GM23248 (cell line): ENCODE data around the gene RAI14. TPM values are rescaled to one million over a fixed set of nuclear protein-coding genes. Genes with fewer than 3 reads are reported as not detected.
"Not testable (repeated sequence)": the region's sequence is repeated elsewhere in the genome, so short reads cannot be mapped to it uniquely, and the experiment has no call there.

Experiments
- DNase-seq: peaks from one replicate; pipeline ENCODE4 v3.0.0-alpha.2; 2015
- H2AFZ ChIP-seq: fragments of 200-600 bp; sonication (generic); 2 replicates; pipeline ENCODE4 v1.6.1; 2016; ENCODE audit warnings: antibody characterized with exemption
- H3F3A ChIP-seq: fragments of 200-600 bp; sonication (generic); 2 replicates; pipeline ENCODE4 v1.6.1; 2016; ENCODE audit warnings: mild to moderate bottlenecking, antibody characterized with exemption, mixed run types; ENCODE audit not compliant: insufficient read depth
- H3K27ac ChIP-seq: fragments of 200-600 bp; sonication (generic); 2 replicates; pipeline ENCODE4 v1.5.1; 2016; ENCODE audit warnings: mild to moderate bottlenecking
- H3K27me3 ChIP-seq: fragments of 200-600 bp; sonication (generic); replicated peaks from 2 replicates; pipeline ENCODE4 v1.6.1; 2016; ENCODE audit warnings: mild to moderate bottlenecking; ENCODE audit not compliant: insufficient read depth
- H3K36me3 ChIP-seq: fragments of 200-600 bp; sonication (generic); 2 replicates; pipeline ENCODE4 v1.6.1; 2016; ENCODE audit warnings: low read depth, mild to moderate bottlenecking
- H3K4me1 ChIP-seq: fragments of 200-600 bp; sonication (generic); 2 replicates; pipeline ENCODE4 v1.6.1; 2016; ENCODE audit warnings: mild to moderate bottlenecking; ENCODE audit not compliant: insufficient read depth
- H3K4me2 ChIP-seq: fragments of 200-600 bp; sonication (generic); one replicate; pipeline ENCODE4 v1.6.1; 2016; ENCODE audit warnings: mild to moderate bottlenecking; ENCODE audit not compliant: unreplicated experiment
- H3K4me3 ChIP-seq: fragments of 200-600 bp; sonication (generic); 2 replicates; pipeline ENCODE4 v1.5.1; 2016; ENCODE audit warnings: mild to moderate bottlenecking
- H3K79me2 ChIP-seq: fragments of 200-600 bp; sonication (generic); 2 replicates; pipeline ENCODE4 v1.6.1; 2016; ENCODE audit warnings: mild to moderate bottlenecking; ENCODE audit not compliant: insufficient read depth
- H3K9ac ChIP-seq: fragments of 200-600 bp; sonication (generic); 2 replicates; pipeline ENCODE4 v1.6.1; 2016; ENCODE audit warnings: mild to moderate bottlenecking
- H3K9me2 ChIP-seq: fragments of 200-600 bp; sonication (generic); 2 replicates; pipeline ENCODE4 v1.6.1; 2016; ENCODE audit warnings: mixed run types, mild to moderate bottlenecking, moderate library complexity; ENCODE audit not compliant: insufficient read depth
- H3K9me3 ChIP-seq: fragments of 200-600 bp; sonication (generic); one replicate; pipeline ENCODE4 v1.6.1; 2017; ENCODE audit warnings: low read depth
- H4K20me1 ChIP-seq: fragments of 200-600 bp; sonication (generic); 2 replicates; pipeline ENCODE4 v1.6.0; 2016; ENCODE audit not compliant: insufficient read depth
- EZH2 ChIP-seq: fragments of 200-600 bp; sonication (generic); IDR thresholded peaks from 2 replicates; pipeline ENCODE4 v1.6.1; 2018; ENCODE audit warnings: antibody characterized with exemption, mild to moderate bottlenecking; ENCODE audit not compliant: insufficient read depth, poor library complexity, severe bottlenecking
- EZH2phosphoT487 ChIP-seq: fragments of 200-600 bp; sonication (generic); IDR thresholded peaks from 2 replicates; pipeline ENCODE4 v1.6.1; 2018; ENCODE audit warnings: antibody characterized with exemption, moderate library complexity, mild to moderate bottlenecking, low read depth; ENCODE audit not compliant: insufficient read depth
- WGBS, 2 experiments: methylation state at CpG; one replicate each; pipeline ENCODE4 v1.1.6; 2015 to 2017; ENCODE audit warnings: low lambda C conversion rate in 2 of 2, low coverage in 1 of 2; ENCODE audit errors: missing lambda C conversion rate in 2 of 2; 5-methylcytosine and 5-hydroxymethylcytosine counted together
- in situ Hi-C: fragments of 300-500 bp; cut with MboI; formaldehyde crosslinking; loops from 2 replicates; pipeline ENCODE4 v1.15.0; 2020
- polyA plus RNA-seq: library from polyadenylated mRNA; unstranded; fragments of >200 nt; fragmentation: Nextera tagmentation; extraction: Ambion mirVana; gene quantifications from 2 replicates; pipeline ENCODE4 v1.2.1, GENCODE V29; 2016
- total RNA-seq: library from RNA; depleted of rRNA; stranded (reverse); fragments of >200 nt; shearing (Covaris generic); gene quantifications from 2 replicates; pipeline ENCODE4 v1.2.3, GENCODE V29; 2014

Gene RAI14
- total and polyA plus RNA-seq, 2 experiments from 2014 or later = 116 to 124 TPM

DNA sequence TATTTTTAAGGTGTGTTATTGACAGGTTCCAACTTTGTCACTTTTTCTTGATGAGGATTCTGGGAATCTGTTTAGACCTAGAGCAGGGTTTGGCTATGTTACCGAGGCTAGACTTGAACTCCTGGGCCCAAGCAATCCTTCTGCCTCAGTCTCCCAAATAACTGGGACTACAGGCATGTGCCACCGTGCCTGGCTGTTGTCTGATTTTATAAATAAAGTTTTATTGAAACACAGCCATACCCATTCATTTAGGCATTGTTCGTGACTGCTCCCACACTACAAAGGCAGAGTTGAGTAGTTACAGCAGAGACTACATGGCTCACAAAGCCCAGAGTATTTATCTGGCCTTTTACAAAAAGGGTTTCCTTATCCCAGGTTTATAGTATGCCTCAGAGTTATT is 102.4 kb downstream of the RAI14 start:
- Histone ChIP-seq H3K4me2 (no peak overlapping the region), H3K36me3 (peaks cover 33% of the 10 kb centered on the region), H3K9me3 (no peaks in the 10 kb centered on the region), H3K27me3 (no peaks in the 10 kb centered on the region), H3K9me2 (no peaks in the 10 kb centered on the region), H4K20me1 (no peaks in the 10 kb centered on the region), H3K4me3 (no peak overlapping the region), H2AFZ (no peak overlapping the region), H3K79me2 (peaks cover 93% of the 10 kb centered on the region), H3K9ac (no peak overlapping the region), H3F3A (peaks cover 33% of the 10 kb centered on the region), H3K4me1 (peaks cover 19% of the 10 kb centered on the region), H3K27ac (no peak overlapping the region)
- in situ Hi-C loops = no loop called here
- WGBS, 2 experiments = 96 to 100% methylated on average over 3 of the region's 3 CpGs
- TF ChIP-seq EZH2 (no peak), EZH2phosphoT487 (no peak)
- no peak for DNase-seq

DNA sequence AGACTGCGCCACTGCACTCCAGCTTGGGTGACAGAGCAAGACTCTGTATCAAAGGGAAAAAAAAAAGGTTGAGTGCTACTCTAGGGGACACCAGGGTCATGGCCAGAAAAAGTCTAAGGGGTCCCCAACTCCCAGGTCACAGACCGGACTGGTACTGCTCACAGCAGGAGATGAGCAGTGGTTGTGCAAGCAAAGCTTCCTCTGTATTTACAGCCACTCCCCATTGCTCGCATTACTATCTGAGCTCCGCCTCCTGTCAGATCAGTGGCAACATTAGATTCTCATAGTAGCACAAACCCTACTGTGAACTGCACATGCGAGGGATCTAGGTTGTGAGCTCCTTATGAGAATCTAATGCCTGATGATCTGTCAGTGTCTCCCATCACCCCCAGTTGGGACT is 103.1 kb downstream of the RAI14 start:
- H3K27me3 ChIP-seq, in situ Hi-C loops, H2AFZ ChIP-seq, H3K27ac ChIP-seq, H3K4me2 ChIP-seq, H3K9ac ChIP-seq, H3K9me2 ChIP-seq, H3K4me3 ChIP-seq, H3K9me3 ChIP-seq, DNase-seq, H4K20me1 ChIP-seq: not testable (repeated sequence)
- peaks cover 33% of the 10 kb centered on the region for H3K36me3 ChIP-seq
- 91 to 96% methylated on average over 5 of the region's 5 CpGs for WGBS, 2 experiments
- peaks cover 21% of the 10 kb centered on the region for H3K4me1 ChIP-seq
- peaks cover 93% of the 10 kb centered on the region for H3K79me2 ChIP-seq
- H3F3A ChIP-seq = peaks cover 40% of the 10 kb centered on the region

DNA sequence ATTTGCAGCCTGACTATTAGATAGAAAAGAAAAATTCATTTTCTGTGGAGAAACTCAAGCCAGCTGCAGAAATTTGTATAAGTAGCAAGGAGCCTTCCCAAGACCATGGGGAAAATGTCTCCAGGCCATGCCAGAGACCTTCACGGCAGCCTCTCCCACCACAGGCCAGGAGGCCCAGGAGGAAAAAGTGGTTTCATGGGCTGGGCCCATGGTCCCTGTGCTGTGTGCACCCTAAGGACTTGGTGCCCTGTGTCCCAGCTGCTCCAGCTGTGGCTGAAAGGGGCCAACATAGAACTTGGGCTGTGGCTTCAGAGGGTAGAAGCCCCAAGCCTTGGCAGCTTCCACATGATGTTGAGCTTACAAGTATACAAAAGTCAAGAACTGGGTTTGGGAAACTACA is 109.5 kb downstream of the RAI14 start:
- H2AFZ ChIP-seq = no peak overlapping the region
- H3K9me3 ChIP-seq = no peaks in the 10 kb centered on the region
- DNase-seq = no peak
- H3K9ac ChIP-seq = no peak overlapping the region
- no peaks in the 10 kb centered on the region for H3K9me2 ChIP-seq
- H3K4me1 ChIP-seq = peaks cover 21% of the 10 kb centered on the region
- H3F3A ChIP-seq = peaks cover 45% of the 10 kb centered on the region
- WGBS, 2 experiments = 95 to 100% methylated on average over 1 of the region's 1 CpG
- peaks cover 22% of the 10 kb centered on the region for H3K36me3 ChIP-seq
- peaks cover 90% of the 10 kb centered on the region for H3K79me2 ChIP-seq
- H3K27me3 ChIP-seq = no peaks in the 10 kb centered on the region
- H3K4me3 ChIP-seq = no peak overlapping the region
- H3K4me2 ChIP-seq = no peak overlapping the region
- no peaks in the 10 kb centered on the region for H4K20me1 ChIP-seq
- TF ChIP-seq EZH2phosphoT487 (no peak), EZH2 (no peak)
- H3K27ac ChIP-seq = no peak overlapping the region
- in situ Hi-C loops = no loop called here

DNA sequence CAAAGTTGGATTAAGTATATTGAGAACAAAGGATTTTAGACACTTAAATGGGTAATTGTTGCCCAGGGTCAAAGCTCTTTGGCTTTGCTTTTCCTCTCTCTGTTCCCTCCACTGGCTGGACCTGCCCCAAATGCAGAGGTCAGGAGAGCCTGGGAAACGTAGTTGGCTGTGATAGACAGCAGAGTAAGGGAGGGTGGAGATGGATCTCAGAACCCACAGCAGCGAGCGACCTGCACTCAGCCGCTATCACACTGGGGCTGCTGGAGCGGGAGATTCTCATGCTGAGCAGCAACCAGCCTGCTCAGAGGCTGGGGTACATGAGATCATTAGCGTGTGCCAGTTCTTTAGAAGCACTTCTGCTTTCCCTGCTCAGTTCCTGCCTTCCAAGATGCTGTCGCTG is 111.1 kb downstream of the RAI14 start:
- no peaks in the 10 kb centered on the region for H3K9me3 ChIP-seq
- peaks cover 15% of the 10 kb centered on the region for H3K4me1 ChIP-seq
- in situ Hi-C loops = no loop called here
- H4K20me1 ChIP-seq = no peaks in the 10 kb centered on the region
- H3K9me2 ChIP-seq = no peaks in the 10 kb centered on the region
- no peak for DNase-seq
- H3K36me3 ChIP-seq = peaks cover 9% of the 10 kb centered on the region; the same call in 1 of the 2 replicates
- 96 to 98% methylated on average over 6 to 7 of the region's 7 CpGs for WGBS, 2 experiments
- no peak overlapping the region for H3K4me2 ChIP-seq
- TF ChIP-seq EZH2 (no peak), EZH2phosphoT487 (no peak)
- no peak overlapping the region for H2AFZ ChIP-seq
- H3K4me3 ChIP-seq = no peak overlapping the region
- peaks cover 35% of the 10 kb centered on the region for H3F3A ChIP-seq
- peaks cover 90% of the 10 kb centered on the region for H3K79me2 ChIP-seq
- H3K9ac ChIP-seq = no peak overlapping the region
- H3K27ac ChIP-seq = no peak overlapping the region
- no peaks in the 10 kb centered on the region for H3K27me3 ChIP-seq

DNA sequence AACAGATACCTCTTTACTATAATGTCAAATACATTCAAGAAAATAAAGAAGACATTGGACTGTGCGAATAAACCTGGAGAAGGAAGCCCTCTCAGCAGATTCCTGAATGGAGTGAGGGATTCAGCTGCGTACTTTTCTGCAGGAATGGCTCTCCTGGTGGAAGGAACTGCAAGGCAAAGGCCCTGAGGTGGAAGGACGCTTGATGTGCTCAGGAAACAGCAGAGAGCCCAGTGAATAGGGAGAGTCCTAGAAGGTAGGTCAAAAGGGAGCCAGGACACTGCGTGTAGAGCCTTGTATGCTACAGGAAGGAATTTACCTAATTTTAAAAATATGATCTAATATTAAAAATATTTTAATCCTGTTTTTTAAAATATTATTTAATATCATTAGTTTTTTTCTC is 114.4 kb downstream of the RAI14 start:
- 98 to 100% methylated on average over 4 of the region's 4 CpGs for WGBS, 2 experiments
- no peak overlapping the region for H3K27ac ChIP-seq
- H3K4me2 ChIP-seq = no peak overlapping the region
- H2AFZ ChIP-seq = no peak overlapping the region
- H3K4me1 ChIP-seq = no peaks in the 10 kb centered on the region
- H3K27me3 ChIP-seq = no peaks in the 10 kb centered on the region
- H3K79me2 ChIP-seq = peaks cover 97% of the 10 kb centered on the region
- DNase-seq = no peak
- peaks cover 22% of the 10 kb centered on the region; the same call in 1 of the 2 replicates for H3F3A ChIP-seq
- H3K9me3 ChIP-seq = peaks cover 6% of the 10 kb centered on the region
- no peak overlapping the region for H3K4me3 ChIP-seq
- H3K9ac ChIP-seq = no peak overlapping the region
- in situ Hi-C loops = no loop called here
- H4K20me1 ChIP-seq = no peaks in the 10 kb centered on the region
- peaks cover 15% of the 10 kb centered on the region for H3K36me3 ChIP-seq
- TF ChIP-seq EZH2phosphoT487 (no peak), EZH2 (no peak)
- H3K9me2 ChIP-seq = no peaks in the 10 kb centered on the region
